SKM-1 treated with dmso at 0.1 percent for 144 hours (cell line): ENCODE results near the gene P2RX7.
"Not testable (repeated sequence)": the region's sequence is repeated elsewhere in the genome, so short reads cannot be mapped to it uniquely, and the experiment has no call there.

ENCODE experiments used
- DNase-seq: peaks from one replicate; lab custom pipeline; 2025; ENCODE audit not compliant: unreplicated experiment; lab: John Stamatoyannopoulos, UW

P2RX7 gene

DNA sequence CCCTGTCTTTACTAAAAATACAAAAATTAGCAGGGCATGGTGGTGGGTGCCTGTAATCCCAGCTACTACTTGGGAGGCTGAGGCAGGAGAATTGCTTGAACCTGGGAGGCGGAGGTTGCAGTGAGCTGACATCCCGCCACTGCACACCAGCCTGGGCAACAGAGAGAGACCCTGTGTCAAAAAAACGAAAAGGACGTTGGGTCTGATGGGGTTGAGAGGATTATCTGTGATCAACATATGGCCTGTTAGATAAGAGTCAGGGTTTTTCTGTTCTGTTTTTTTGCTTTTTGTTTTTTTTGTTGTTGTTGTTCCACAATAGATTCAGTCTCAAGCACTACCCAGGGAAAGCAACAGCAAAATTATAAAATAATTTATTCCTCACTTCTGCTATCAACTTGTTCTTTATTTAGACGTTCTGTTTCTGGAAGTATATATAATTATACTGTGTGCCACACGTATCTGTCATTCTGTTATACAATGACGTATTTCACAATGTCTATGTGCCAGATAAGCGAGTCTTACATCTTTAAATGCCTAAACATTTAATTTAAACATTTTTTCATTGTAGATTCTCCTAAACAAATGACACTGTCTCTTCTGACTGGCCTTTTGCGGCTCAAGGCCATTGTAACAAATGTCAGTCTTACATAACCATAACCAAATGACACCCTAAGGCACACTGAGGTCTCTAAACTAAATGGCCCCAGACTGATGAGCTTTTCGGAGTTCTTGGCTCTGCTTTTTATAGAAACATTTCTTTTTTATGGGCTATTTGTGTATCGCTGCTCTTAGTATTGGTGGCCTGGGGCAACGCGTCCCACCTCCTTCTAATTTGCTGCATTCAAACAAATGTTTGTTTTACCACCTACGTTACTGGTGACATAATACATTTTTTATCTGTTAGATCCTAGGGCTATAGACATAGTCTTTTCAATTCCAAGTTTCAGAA is 70.0 kb downstream of the P2RX7 start:
- DNase-seq: no peak

- DNase-seq: no peak
Measured at GRCh38 chr12:121203482-121203881, 70.8 kb downstream of the P2RX7 start.

- no peak for DNase-seq
Measured at GRCh38 chr12:121205491-121205890, 72.8 kb downstream of the P2RX7 start.

GRCh38 chr12:121208571-121208970 is 75.9 kb downstream of the P2RX7 start:
- DNase-seq: not testable (repeated sequence)

GRCh38 chr12:121209221-121209620 is 76.5 kb downstream of the P2RX7 start:
- DNase-seq: no peak

DNA sequence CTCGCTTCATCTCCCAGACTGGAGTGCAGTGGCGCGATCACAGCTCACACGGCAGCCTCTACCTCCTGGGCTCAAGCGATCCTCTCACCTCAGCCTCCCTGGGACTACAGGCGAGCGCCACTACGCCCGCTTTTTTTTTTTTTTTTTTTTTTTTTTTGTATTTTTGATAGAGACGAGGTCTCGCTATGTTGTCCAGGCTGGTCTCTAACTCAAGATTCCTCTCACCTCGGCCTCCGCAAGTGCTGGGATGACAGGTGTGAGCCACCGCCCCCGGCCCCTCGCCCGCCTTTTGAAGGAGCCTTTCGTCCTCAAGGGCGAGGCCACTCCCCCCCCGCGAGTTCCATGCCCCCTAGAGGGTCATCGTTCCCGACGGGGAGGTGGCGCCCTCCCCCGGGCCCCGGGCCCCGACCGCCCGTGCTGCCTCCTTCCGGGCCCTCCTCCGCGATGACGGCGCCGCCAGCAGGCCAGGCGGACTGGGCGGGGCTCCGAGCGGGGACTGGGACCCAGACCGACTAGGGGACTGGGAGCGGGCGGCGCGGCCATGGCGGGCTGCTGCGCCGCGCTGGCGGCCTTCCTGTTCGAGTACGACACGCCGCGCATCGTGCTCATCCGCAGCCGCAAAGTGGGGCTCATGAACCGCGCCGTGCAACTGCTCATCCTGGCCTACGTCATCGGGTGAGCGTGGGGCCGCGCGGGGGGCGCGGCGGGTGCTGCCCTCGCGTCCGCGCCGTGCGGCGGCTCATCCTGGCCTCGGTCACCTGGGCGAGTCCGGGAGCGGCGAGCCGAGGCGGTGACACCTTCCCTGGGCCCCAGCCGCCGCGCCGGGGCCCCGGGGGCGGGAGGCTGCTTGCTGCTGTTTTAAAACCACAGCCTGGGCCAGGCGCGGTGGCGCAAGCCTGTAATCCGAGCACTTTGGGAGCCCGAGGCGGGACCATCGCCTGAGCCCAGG is 77.2 kb downstream of the P2RX7 start, which contains the start of gene P2RX4:
Gene P2RX4, plus strand, starts transcription at position 506 of the 949 bp plus-strand sequence. Its CDS starts 36 bp downstream, at position 542.
- no peak for DNase-seq

GRCh38 chr12:121212875-121213274 is 80.2 kb downstream of the P2RX7 start:
- no peak for DNase-seq

- DNase-seq: no peak
Measured at GRCh38 chr12:121214166-121214777, 81.6 kb downstream of the P2RX7 start.

GRCh38 chr12:121214855-121215745 is 82.4 kb downstream of the P2RX7 start:
- no peak for DNase-seq

GRCh38 chr12:121216102-121216501 is 83.4 kb downstream of the P2RX7 start:
- no peak for DNase-seq

- no peak for DNase-seq
Measured at GRCh38 chr12:121217063-121217462, 84.4 kb downstream of the P2RX7 start.

DNA sequence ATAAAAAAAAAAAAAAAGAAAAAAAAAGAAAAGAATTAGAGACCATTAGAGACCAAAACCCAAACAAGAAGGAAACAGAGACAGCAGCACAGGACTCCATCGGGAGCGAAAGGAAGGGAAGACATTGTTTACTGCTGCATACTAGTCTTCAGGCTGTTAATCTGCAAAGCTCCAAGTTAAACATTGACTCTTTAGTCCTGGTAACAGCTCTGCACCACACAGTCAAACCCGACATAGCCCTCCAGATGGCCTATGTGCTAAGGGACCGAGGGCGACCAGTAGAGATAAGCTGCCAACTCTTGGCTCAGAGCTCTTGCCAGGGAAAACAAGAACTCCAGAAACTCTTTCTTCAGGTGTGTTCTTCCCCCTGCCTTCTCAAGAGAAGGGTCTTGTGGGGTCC is 85.1 kb downstream of the P2RX7 start:
- no peak for DNase-seq

DNA sequence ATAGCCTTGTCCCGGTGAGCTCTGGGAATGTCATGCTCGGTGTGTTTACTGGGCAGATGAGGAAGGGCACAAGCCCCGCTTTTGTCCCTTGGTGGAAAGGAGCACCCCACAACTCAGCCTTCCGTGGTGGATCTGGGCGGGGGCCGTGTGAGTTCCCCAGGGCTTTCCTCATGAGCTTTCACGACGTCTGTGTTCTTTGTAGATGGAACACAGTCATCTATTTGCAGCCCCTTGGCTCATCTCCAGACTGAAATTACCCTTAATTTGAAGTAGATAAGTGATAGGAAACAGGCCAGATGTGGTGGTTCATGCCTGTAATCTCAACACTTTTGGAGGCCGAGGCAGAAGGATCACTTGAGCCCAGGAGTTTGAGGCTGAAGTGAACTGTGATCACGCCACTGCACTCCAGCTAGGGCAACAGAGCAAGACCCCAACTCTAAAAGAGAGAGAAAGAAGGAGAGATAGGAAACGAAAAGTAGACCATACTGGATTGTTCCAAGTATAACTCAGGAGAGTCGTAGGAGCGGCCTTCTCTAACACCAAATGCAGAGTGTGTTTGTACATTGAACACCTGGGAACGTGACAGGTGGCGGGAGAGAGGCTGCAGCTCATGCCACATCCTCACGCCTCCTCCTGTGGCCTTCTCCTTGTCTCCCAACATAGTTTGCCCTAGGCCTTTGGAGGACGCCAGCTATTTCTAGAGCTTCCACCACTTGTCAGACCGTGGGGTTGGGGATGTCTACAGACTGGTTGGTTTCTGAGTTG is 86.1 kb downstream of the P2RX7 start:
- no peak for DNase-seq

DNA sequence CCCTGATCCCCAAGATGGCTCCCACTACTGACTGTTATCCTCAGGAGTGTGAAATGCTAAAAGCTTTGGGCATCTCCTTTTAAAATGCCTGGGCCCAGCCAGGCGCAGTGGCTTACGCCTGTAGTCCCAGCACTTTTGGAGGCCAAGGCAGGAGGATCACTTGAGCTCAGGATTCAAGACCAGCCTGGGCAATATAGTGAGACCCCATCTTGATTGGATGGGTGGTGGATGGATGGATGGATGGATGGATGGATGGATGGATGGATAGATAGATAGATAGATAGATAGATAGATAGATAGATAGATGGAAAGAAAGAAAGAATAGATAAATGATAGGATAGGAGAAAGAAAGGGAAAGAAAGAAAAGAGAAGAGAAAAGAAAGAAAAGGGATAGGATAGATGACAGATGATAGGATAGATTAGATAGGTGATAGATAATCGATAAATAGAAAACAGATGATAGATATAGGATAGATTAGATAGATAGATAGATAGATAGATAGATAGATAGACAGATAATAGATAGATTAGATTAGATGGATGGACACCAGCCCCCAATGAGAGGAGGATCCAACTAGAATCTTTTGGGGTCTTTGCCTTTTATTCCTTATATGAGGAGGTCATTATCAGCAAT is 86.8 kb downstream of the P2RX7 start:
- no peak for DNase-seq

DNA sequence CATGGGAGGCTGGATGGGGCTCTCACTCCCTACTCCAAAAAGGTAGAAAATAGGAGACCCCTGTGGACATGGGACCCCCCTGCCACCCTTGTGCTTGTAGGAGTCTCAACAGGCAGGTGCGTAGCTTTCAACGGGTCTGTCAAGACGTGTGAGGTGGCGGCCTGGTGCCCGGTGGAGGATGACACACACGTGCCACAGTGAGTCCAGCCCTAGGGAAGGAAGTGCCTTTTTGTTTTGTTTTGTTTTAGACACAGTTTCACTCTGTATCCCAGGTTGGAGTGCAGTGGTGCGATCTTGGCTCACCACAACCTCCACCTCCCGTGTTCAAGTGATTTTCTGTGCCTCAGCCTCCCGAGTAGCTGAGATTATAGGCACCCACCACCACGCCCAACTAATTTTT is 90.2 kb downstream of the P2RX7 start:
- no peak for DNase-seq

DNA sequence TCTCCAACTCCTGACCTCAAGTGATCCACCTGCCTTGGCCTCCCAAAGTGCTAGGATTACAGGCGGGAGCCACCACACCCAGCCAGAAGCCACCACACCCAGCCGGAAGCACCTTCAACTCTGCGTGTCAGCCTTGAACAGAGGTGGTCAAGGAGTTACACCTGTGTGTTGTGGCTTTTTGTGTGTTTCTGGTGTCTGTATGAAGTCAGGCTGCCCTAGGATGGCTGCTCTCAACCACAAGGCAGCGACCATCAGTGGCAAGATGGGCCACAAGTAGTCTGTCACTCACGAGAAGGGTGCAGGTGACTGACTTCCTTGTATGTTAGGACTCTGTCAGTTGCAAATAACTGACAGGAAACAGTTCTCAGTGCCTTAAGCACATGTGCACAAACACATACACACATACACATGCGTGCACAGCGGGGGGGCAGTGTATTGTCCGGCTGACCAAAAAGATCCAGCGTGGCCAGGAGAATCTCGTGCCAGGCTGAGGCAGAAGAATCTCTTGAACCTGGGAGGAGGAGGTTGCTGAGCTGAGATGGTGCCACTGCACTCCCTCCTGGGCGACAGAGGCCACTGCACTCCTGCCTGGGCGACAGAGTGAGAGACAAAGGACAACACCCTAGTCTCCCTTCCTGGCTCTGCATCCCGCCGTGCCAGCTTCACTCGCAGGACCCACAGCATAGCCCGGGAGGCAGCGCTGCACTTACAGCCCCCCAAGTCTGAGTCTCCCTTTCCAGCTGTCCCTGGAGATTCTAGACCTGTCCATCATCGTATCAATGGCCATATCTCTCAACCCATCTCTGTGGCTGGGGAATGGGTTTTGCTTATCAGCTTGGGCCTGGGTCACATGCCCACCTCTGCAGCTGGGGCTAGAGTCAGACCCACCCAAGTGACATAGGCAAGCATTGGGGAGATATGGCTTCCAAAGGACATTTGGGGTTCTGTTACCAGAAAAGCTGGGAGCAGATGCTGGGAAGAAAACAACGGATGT is 90.9 kb downstream of the P2RX7 start:
- no peak for DNase-seq

DNA sequence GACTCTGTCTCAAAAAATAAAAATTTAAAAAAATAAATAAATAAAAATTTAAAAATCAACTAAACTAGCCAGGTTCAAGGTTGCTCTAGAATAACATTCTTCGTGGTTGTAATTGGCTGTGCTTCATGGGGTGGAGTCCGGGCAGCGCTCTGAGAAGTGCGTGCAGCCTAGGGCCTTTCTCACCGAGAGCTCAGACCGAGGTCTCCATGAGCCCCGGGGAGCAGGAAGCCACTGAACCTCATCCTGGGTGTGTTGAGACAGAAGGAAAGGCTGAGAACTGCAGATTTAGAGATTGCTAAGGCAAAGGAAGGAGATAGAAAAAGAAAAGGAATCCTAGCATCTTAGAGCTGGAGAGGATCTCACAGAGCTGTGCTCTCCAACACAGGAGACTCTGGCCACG is 91.9 kb downstream of the P2RX7 start:
- DNase-seq: no peak

DNA sequence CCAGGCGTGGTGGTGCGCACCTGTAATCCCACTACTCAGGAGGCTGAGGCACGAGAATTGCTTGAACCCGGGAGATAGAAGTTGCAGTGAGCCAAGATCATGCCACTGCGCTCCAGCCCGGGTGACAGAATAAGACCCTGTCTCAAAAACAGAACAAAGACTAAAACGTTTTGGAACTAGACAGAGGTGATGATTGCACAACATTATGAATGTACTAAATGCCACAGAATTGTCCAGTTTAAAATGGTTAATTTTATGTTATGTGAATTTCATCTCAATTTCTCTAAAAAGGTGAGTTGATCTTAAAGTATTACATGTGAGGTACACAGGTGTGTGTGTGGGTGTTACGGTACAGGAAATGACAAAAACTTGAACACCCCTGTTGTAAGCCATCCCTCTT is 93.7 kb downstream of the P2RX7 start:
- DNase-seq: no peak
